Measurements from ENCODE around the gene NPAS2.

Gene NPAS2

DNA sequence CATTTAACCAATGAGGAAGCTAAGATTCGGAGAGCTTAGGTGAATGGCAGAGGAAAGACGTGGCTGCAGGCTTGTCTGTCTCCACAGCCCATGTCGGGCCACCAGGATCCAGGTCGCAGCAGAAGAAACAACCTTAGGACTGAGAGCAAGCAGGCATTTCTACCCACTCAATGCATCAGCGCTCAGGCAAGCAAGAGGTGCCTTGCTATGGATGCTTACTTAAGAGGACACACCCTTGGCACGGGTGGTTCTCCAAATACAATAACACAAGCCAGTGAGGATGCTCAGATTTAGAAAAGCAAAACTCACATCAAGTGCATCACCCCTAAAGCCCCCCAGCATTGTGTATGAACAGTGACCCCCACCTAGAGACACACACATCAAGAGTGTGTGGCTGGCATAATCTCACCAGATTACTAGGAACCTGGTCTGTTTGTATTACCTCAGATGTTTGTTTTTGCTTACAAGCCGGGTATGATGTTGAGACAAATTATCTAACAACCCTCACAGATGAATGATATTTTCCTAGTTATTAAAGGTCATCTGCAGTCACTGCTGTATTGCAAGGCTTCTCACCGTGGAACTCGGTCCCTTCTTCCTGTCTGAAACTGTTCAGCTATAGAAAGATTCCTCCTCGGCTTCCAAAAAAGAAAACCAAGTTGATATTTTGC lies 34.2 kb upstream of the NPAS2 start:
- in situ Hi-C loops (cut with MboI; ENCODE audit: low pct_unique_long_range_greater_than_20kb, low sequenced_read_pairs, unreplicated experiment) = no loop called here
- TF ChIP-seq, protein P1, sequence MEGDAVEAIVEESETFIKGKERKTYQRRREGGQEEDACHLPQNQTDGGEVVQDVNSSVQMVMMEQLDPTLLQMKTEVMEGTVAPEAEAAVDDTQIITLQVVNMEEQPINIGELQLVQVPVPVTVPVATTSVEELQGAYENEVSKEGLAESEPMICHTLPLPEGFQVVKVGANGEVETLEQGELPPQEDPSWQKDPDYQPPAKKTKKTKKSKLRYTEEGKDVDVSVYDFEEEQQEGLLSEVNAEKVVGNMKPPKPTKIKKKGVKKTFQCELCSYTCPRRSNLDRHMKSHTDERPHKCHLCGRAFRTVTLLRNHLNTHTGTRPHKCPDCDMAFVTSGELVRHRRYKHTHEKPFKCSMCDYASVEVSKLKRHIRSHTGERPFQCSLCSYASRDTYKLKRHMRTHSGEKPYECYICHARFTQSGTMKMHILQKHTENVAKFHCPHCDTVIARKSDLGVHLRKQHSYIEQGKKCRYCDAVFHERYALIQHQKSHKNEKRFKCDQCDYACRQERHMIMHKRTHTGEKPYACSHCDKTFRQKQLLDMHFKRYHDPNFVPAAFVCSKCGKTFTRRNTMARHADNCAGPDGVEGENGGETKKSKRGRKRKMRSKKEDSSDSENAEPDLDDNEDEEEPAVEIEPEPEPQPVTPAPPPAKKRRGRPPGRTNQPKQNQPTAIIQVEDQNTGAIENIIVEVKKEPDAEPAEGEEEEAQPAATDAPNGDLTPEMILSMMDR (IDR thresholded peaks at IDR 0.05; ENCODE audit: extremely low read depth, insufficient read depth, missing control alignments) = no peak
- no peak for DNase-seq (ENCODE audit: low spot score)

DNA sequence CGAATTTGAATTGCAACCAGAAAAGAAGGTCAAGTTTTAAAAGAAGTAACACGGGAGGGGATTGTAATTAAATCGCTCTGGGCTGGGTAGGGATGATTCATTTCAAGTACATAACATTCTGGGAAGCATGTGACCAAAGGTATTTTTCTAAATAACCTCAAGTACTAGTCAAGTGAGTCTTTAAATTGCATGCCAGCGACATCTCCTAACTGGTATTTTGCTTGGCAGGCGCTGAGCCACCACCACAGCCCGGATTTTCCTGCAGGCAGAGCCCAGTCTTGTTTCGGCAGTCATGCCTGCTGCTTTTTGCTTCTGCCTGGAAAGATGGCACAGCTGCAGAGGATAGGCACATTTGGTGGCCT lies 33.7 kb upstream of the NPAS2 start:
- DNase-seq (ENCODE audit: low spot score) = no peak
- TF ChIP-seq, protein P1 (IDR thresholded peaks at IDR 0.05; ENCODE audit: extremely low read depth, insufficient read depth, missing control alignments) = no peak
- in situ Hi-C loops (cut with MboI; ENCODE audit: low pct_unique_long_range_greater_than_20kb, low sequenced_read_pairs, unreplicated experiment) = no loop called here

DNA sequence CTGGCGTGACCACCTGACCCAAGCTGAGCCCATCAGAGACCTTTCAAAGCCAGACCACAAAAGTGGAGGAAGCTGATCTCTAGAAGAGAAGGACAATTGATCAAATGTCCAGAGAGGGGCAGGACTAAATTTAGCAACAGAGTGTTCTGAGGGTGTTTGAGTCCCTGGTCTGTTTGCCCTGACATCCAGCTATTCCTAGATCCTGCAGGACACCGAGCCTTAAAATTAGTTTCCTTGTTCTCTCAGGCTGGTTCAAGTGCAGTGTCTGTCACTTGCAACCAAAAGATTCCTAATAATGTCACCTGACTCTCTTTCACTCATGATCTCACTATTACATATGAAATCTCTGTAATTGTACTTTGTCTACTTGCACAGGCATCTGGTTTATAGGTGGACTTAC lies 33.0 kb upstream of the NPAS2 start:
- DNase-seq (ENCODE audit: low spot score) = no peak
- TF ChIP-seq, protein P1 (IDR thresholded peaks at IDR 0.05; ENCODE audit: extremely low read depth, insufficient read depth, missing control alignments) = no peak
- in situ Hi-C loops (cut with MboI; ENCODE audit: low pct_unique_long_range_greater_than_20kb, low sequenced_read_pairs, unreplicated experiment) = no loop called here

DNA sequence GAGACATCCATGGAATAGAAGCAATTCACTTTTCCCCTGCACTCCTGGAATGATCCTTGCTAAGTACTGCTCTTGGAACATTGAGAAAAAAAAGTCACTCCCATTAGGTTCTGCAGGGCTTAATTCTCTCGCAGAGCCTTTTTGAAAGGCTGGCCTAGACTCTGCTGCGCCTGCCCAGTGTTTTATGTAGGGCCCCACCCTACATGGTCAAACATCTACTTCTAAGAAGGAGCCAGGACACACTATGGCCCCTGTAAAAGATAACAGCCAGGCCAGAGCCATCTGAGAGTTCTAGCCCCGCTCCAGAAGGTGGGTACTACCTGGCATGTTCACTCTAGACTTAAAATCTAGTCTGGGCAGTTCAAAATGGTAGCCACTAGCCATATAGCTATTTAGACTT lies 30.6 kb upstream of the NPAS2 start:
- in situ Hi-C loops (cut with MboI; ENCODE audit: low pct_unique_long_range_greater_than_20kb, low sequenced_read_pairs, unreplicated experiment) = no loop called here
- TF ChIP-seq, protein P1 (IDR thresholded peaks at IDR 0.05; ENCODE audit: extremely low read depth, insufficient read depth, missing control alignments) = no peak
- DNase-seq (ENCODE audit: low spot score) = no peak

DNA sequence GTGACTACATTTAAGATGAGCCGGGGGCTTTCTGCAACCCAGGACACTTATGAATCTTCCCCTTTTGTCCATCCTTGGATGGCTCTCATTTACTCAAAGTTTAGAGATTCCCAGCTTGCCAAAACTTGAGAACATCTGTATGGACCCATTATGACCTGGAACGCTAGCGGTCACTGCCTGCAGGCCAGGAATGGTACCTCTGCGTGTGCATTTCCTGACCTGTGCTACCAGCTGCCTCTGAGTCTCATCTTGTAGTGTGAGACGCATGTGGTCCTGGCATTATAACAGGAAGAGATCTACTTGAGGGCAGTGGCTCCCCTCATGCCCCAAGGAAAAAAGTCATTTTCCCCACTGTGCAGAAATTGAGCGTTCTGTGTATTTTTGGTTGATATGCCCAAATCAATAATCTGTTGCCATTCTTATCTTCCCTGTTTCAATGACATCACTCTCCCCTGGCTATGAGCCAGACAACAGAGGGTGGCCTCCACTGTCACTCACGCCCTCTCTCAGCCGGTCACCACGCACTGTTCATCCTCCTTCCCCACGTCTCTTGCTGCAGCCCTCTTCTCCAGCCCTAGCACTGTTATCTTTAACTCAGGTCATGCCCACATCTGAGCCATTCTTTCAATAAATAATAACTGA lies 28.5 kb upstream of the NPAS2 start:
- TF ChIP-seq, protein P1 (IDR thresholded peaks at IDR 0.05; ENCODE audit: extremely low read depth, insufficient read depth, missing control alignments) = no peak
- in situ Hi-C loops (cut with MboI; ENCODE audit: low pct_unique_long_range_greater_than_20kb, low sequenced_read_pairs, unreplicated experiment) = no loop called here
- DNase-seq (ENCODE audit: low spot score) = no peak

DNA sequence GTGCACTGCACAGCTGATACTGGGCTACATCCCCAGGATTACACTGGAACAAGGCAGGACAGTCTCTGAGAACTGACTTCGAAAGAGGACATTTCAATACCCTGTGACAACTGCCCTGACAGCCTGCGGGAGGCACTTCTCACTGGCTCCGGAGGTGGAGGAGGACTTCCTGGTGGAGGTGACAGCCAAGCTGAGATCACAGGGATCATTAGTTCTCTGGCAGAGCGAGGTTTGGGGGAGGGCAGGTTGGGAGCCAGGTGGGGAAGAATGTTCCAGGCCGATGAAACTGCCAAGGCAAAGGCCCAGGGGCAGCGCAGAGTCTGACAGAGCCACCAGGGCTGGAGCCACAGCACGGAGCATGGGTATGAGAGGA lies 28.0 kb upstream of the NPAS2 start:
- TF ChIP-seq, protein P1 (IDR thresholded peaks at IDR 0.05; ENCODE audit: extremely low read depth, insufficient read depth, missing control alignments) = no peak
- no peak for DNase-seq (ENCODE audit: low spot score)
- in situ Hi-C loops (cut with MboI; ENCODE audit: low pct_unique_long_range_greater_than_20kb, low sequenced_read_pairs, unreplicated experiment) = no loop called here

Data from GM13977 (cell line).